Measurements from ENCODE around the gene CBARP. TPM values are rescaled to one million over a fixed set of nuclear protein-coding genes. Genes with fewer than 3 reads are reported as not detected.

The CBARP gene
- total RNA-seq, 1 experiment from 2014 or later: 28.4 TPM

DNA sequence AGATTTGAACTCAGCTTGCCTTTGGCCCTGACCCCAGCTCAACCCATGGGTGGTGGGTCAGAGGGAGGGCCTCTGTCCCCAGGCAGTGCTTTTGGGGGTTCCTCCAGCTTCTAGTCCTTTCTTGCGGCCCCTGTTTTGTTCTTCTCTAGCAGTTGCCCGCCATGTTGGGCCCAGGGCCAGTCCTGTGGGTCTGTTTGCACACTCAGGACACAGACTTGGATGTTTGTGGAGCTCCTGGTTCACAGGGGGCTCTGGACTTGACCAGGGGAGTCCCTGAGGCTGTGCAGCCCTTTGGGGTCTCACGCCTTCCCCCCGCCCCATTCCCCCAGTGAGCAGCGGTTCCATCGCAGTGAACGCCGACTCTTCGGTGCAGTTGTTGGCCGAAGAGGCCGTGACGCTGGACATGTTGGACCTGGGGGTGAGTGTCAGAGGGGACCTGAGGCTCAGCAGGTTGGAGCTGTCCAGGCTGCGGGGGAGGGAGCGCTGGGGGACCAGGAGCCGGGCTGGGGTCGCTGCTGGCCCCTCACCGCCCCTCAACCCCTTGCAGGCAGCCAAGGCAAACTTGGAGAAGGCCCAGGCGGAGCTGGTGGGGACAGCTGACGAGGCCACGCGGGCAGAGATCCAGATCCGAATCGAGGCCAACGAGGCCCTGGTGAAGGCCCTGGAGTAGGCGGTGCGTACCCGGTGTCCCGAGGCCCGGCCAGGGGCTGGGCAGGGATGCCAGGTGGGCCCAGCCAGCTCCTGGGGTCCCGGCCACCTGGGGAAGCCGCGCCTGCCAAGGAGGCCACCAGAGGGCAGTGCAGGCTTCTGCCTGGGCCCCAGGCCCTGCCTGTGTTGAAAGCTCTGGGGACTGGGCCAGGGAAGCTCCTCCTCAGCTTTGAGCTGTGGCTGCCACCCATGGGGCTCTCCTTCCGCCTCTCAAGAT lies 6.2 kb upstream of the CBARP start:
- Mint-ChIP-seq H3K4me1 (peaks cover 8 to 20% of the 10 kb centered on the region in 2 experiments), H3K27ac (peak overlapping the region; percentile 89 to 94 (median 92); a peak in 6 of 7 replicates), H3K36me3 (ENCODE audit: insufficient read depth in 1 of 3, low read depth in 3 of 3) (peaks cover 0 to 2% (median 0%) of the 10 kb centered on the region in 3 experiments; a peak in 2 of 7 replicates), H3K4me3 (peak overlapping the region; percentile 85 to 92; a peak in 4 of 5 replicates), H3K9me3 (no peaks in the 10 kb centered on the region; a peak in 1 of 5 replicates), H3K27me3 (ENCODE audit: low read depth) (no peaks in the 10 kb centered on the region; the same call in 1 of the 2 replicates)
- Histone ChIP-seq H2BK15ac (ENCODE audit: low read depth, low read length) (no peak overlapping the region), H2BK12ac (ENCODE audit: insufficient read length, low read depth, low read length) (no peak overlapping the region), H3K4me2 (ENCODE audit: insufficient read depth, insufficient read length, low read length) (no peak overlapping the region), H2AFZ (ENCODE audit: low read length) (no peak overlapping the region), H3K4me1 (ENCODE audit: insufficient read depth, low read length) (no peaks in the 10 kb centered on the region), H3K9ac (ENCODE audit: extremely low read depth, insufficient read length, low read length) (no peak overlapping the region), H2AK5ac (ENCODE audit: insufficient read length, low read length) (no peak overlapping the region), H4K20me1 (ENCODE audit: control insufficient read depth, insufficient read depth, insufficient read length) (no peaks in the 10 kb centered on the region), H3T11ph (ENCODE audit: low read length) (no peak overlapping the region), H3K4ac (ENCODE audit: low read depth, low read length) (no peak overlapping the region), H3K27me3 (ENCODE audit: insufficient read depth, low read length) (no peaks in the 10 kb centered on the region), H3K79me2 (ENCODE audit: insufficient read depth, low read length) (no peaks in the 10 kb centered on the region; the same call in 1 of the 2 replicates), H3K27ac (ENCODE audit: insufficient read length, low read depth, low read length) (no peak overlapping the region), H3K79me1 (ENCODE audit: insufficient read depth, low read depth, low read length, poor library complexity, severe bottlenecking) (no peaks in the 10 kb centered on the region), H3K23me2 (ENCODE audit: insufficient read length, low read depth, low read length, poor library complexity, severe bottlenecking) (peaks cover 3% of the 10 kb centered on the region), H3K9me3 (ENCODE audit: control insufficient read depth, low read depth, low read length) (no peaks in the 10 kb centered on the region), H2BK120ac (ENCODE audit: low read depth, low read length, poor library complexity, severe bottlenecking) (no peak overlapping the region), H3K56ac (ENCODE audit: insufficient read length, low read depth, low read length) (no peak overlapping the region), H4K5ac (ENCODE audit: insufficient read length, low read depth, low read length) (no peak overlapping the region), H4K91ac (ENCODE audit: insufficient read length, low read depth, low read length) (no peak overlapping the region), H3K18ac (ENCODE audit: insufficient read length, low read depth, low read length) (no peak overlapping the region), H2BK20ac (ENCODE audit: low read depth, low read length, poor library complexity, severe bottlenecking) (no peak overlapping the region), H3K14ac (ENCODE audit: insufficient read depth, low read length) (no peak overlapping the region), H3K23ac (ENCODE audit: insufficient read length, low read depth, low read length) (no peak overlapping the region), H4K8ac (replicated peaks; ENCODE audit: insufficient read length, low read depth, low read length) (no peak overlapping the region), H2BK5ac (ENCODE audit: insufficient read length, low read length) (no peak overlapping the region)
- TF ChIP-seq CTCF (conservative IDR thresholded peaks at IDR 0.05): peak; percentile 95
- peak; percentile 90 for DNase-seq
- no CpG with 5 or more reads among the region's 33 CpGs for WGBS (ENCODE audit: extremely low coverage, insufficient read length, low lambda C conversion rate)

All from H9 (cell line).